Inflammatory macrophage treated with lipopolysaccharide for 4 hours (primary cell): Measurements from ENCODE around the gene MAGI1.

Experiments used
- DNase-seq: peaks from one replicate; pipeline ENCODE4 v3.0.0-alpha.2; 2020

Gene MAGI1

DNA sequence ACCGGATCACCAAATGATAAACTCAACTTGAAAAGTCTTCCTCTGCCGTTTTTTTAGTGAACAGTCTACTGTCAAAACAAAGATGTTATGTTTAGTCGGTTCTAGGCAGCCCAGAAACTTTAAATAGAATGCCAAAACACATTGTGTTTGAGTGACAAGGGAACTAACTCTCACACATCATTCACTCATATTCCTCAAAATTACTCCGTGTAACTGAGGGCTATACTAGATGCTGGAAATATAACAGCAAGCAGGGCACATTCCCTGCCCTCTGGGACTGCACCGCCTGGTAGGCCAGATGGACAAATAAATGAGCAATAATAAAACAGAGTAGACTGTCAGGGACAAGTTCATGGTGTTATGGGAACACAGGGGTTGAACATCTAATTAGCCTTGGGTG, 251.4 kb downstream of the MAGI1 start:
- DNase-seq: no peak

DNA sequence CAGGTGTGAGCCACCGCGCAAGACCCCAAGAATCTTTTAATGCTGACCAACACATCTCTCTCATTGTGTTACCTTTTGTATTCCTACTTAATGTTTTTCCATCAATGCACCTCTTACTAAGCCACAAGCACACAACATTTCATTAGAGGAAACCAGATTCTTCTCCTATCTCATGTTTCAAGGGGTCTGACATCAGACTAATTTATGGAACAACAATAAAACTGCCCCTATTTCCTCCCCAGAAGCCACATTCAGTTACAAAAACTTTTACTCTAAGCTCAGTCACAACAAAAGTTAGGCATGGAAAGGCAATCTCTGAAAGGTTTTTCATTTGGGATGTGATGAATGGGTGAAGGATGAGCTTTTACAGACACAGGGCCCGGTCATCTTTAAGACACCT, 251.8 kb downstream of the MAGI1 start:
- DNase-seq: no peak

DNA sequence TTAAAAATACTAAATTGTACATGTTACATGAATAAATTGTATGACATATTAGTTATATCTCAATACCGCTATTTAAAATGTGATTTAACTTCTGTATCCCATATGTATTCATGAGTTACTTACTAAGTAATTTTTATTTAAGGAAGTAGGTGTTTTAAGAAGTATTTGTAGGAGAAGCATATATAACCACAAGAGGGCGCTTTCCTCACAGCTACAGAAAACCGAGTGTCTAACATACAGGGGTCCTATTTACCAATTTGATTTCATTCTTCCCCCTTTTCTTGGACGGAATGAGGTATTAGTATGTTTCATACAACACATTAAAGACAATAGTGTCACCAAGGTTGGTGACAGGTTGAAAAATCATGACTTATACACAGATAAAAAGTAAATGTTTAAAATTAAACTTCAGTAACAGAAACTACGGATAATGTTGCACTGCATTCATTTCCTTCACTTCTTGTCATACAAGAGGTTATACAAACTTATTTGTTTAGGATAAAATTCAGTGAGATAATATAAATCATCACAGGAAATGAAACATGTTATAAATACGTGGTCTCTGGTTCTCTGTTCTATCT, 253.6 kb downstream of the MAGI1 start:
- DNase-seq: peak; percentile 44

DNA sequence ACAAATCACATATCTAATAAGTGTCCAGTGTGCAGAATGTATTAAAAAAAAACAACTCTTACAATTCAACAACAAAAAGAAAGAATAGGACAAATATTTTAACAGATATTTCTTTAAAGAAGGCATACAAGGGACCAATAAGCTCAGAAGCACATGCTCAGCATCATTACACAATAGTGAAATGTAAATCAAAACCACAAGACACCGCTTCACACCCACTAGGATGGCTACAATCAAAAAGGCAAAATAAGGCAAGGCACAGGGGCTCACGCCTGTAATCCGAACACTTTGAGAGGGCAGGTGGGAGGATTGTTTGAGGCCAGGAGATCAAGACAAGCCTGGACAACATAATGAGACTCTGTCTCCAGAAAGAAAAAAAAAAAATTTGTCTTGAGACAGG, 255.6 kb downstream of the MAGI1 start:
- peak; percentile 11 for DNase-seq

DNA sequence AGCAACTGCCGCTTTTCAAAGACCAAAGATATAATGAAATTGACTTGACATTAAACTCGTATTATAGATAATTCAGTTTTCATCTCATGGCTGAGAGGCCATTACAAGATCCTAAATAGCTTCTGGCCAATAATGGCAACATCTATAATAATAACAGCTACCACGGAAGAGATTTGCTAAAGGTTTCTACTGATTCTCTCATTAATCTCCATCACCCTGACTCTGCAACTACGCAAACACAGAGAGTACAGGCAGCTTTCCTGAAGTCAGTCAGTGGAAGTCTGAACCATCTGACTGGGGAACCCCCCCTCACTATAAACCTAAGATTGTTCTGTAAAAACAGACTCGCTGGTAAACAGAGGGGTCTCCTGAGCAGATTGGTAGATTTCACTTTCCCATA, 257.1 kb downstream of the MAGI1 start:
- DNase-seq: no peak

DNA sequence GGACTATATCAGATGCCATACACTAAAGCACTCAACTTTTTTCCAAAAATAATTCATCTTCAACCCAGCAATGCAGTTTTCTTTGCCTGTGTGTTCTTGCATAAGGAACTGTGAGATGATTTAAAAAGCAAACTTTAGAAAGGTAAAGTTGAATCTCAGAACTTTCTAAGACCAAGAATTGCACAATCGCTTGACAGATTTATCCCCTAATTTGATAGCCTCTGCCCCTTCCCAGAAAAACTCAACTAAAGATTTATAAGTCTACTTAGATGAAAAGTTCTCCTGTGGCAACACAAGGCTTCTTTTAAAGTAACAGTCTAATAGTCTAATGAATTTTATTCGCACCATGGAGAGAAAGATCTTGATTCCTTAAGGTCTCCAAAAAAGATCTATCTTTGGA, 259.3 kb downstream of the MAGI1 start:
- no peak for DNase-seq

DNA sequence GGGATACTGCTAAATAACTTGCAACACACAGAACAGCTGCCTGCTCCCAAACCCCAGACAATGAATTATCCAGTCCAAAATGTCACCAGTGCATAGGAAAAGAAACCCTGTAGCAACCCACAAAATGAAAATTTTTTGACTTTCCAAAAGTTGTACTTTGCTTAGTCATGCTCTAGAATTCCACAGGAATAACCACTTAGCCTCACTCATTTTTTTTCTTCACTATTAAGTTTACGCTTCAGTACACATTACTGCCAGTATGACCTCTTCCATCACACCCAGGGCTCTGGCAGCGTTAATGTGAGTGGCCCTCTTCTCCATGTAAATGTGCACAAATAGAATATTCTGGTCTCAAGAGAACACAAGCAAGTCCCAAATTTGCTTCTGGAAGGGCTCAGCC, 259.8 kb downstream of the MAGI1 start:
- DNase-seq: no peak

DNA sequence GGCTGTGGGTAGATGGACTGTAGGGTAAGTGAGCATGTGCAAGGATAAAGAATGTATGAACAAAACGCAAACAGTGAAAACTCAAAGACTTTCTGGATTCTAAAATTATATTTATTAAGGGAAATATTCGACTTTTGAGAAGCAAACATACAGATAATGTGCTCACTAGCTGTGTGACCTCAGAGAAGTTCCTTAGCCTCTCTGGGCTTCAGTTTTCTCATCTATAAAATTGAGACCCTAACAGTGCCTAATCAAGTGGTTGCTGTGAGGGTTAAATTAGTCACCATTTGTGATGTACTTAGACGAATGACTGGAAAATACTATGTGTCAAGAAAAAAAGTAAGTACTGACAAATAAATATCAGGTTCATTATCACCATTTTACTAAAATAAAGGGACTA, 261.7 kb downstream of the MAGI1 start:
- DNase-seq: no peak

DNA sequence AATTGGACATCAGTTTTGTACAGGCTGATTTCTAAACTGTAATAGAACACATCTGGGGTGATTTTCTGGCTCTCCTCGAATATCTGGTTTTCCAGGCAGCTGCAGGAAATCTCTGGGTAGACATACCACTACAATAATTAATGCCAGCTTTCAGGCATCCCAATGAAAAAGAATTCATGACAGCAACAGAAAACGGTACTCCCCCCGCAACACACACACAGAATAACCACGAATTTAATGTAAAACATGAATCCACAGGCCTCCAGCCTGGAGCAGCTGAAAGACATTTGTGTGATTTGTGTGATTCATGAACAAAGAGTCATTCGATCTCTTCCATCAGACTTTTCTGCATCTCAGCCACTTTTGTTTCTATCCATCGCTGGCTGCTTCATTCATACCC, 262.2 kb downstream of the MAGI1 start:
- no peak for DNase-seq

DNA sequence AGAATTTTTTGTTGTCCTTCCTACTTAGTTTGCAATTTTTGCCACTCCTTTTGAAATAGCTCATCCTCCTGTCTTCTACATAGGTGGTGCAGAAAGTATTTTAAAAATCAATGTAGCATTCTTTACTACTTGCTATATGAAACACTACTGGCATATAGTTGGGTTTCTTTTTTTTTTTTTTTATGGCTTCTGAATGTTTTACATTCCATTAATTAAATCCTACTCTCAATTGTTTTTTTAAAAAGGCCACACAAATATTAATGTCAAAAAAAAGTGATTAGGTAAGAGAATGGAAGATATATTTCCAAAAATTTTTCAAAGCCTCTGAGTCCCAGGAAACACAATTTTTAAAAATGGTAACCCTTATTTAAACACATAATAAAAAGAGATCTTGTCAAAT, 262.6 kb downstream of the MAGI1 start:
- no peak for DNase-seq

DNA sequence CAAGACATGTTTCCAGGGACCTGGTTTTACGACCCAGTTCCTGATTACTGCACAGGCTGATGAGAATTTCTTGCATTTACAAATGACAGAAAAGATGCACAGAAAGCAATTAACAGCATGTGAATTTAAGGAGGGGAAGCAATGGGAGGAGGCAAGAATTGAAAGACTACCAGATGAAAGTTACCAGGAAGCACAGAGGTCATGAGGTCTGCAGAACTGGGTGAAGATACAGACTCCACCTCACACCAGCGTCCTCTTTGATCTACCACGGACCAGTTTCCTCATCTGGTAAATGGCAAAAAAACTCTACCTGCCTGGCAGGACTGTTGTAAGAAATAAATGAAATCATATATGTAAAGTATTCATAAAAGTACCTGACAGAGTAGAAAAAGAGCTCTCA, 266.0 kb downstream of the MAGI1 start:
- DNase-seq: no peak

DNA sequence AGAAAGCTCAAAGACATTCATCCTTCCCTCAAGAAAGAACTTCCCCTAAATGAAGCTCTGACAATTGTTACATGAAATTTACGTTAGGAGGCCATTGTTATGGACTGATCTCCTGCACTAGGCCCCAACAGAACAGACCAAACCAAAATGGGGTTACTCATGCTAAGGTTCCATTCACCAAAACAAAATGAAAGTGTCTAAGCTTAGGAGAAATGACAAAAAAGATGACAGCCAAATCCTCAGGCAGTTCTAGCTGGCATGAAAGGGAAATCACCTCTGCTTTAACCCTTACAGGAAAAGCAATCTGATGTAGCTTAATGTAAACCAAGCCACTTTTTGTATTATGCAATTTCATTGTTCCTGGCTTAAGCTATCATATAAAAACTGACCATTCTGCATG, 271.2 kb downstream of the MAGI1 start:
- no peak for DNase-seq

DNA sequence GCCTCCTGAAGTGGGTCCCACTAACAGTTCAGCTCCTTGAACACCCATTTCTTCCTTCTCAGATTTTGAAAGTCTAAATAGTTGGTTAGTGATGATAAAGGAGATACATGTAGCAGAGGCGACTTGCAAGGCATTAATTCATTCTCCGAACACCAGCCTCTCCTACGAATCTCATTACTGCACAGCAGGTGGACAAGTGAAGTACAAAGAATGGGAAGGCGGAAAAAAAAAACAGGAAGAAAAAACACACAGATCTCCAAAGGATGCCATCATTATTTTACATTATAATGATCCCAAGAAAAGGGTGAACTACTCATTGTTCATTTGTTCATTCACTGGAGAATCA, 276.5 kb downstream of the MAGI1 start:
- DNase-seq: no peak

DNA sequence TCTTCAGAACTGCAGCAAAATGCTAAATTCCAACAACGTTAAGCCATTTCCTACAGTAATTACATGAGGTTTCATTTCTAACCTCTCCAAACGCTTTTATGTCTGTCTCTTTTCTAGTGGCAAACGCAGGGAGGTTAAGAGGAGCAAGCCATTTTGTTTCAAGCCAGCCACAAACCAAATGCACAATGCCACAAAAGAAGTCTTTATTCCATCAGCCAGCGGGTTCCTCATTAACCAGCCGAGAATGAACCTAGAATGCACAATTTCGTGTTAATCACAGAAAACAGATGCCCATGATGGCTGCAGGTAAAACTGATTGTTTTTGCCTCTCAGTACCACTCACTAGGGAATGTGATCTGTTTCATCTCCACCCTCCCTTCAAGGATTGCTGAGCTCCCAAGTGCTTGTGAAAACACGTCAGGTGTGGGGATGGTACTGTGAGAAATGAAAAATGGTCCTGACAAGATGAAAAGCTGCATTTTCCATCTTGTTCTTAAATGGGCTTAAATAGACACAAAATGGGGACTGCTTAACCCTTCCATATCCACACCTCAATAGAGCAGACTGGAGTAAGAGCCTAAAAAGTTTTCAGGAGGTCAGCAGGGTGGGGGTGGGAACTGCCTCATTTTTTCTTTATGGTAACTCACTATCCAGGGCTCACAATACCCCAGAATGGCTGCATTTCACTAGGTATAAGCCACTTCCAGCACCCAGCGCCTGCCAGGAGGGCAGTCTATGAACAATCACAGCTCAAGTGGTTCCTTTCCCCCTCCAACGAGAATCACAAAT, 277.1 kb downstream of the MAGI1 start:
- DNase-seq: no peak

DNA sequence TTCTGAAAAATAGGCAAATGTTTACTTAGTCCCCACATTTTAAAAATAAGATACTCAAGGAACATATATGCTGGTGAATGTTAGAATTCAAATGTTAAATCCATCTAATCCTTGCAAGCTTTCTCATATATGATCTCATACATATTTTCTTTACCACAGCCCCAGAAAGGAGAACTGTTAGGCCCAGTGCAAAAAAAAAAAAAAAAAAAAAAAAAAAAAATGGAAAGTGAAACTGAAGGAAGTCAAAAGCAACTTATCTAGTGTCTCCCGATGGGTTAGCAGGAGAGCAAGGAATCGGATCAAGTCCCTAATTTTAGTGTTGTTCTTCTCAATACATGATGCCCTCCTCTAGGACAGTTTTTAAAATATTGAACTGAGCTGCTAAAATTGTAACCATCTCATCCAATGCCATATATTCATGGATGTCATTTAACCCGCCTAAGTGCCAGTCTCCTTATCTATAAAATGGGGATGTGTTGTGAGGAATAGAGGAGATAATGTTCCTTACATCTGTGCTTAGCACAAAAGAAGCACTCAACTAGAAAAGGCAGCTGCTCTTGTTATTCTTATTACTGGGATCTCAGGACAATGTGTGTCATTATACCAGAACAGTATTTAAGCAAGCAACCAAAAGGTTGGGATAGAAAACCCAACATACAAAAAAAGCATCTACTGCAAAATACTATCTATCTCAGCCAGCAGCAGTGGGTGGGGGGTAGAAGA, 279.7 kb downstream of the MAGI1 start:
- peak; percentile 46 for DNase-seq

DNA sequence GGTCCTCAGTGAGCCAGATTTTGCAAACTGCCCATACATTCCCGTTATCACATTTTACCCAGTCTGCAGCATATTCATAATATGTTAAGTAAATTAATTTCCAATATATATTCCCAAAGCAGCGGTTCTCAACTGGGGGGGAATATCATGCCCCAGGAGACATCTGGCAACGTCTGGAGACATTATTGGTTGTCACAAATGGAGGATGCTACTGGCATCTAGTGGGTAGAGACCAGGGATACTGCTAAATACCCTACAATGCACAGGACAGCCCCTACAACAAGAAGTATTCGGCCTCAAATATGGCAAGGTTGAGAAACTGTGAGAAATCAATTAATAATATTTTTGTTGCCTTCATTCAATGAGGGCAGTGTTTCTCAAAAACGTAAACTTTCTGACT, 280.3 kb downstream of the MAGI1 start:
- DNase-seq: no peak

DNA sequence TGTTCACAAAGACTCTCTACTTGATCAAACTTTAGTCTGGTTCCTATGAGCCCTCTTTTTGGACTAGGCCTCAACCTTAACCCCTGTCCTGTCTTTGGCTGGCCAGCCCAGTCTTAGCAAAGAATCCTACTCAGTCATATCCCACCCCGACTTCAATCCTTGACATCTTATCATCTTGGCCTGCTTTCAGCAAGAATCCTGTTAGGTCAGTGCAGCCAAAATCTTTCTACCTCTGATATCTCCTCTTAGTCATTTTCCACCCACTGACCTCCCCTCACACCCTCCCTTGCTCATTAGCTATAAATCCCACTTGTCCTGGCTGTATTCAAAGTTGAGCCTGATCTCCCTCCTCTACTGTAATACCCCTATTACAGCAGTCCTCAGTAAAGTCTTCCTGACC, 286.1 kb downstream of the MAGI1 start:
- no peak for DNase-seq

DNA sequence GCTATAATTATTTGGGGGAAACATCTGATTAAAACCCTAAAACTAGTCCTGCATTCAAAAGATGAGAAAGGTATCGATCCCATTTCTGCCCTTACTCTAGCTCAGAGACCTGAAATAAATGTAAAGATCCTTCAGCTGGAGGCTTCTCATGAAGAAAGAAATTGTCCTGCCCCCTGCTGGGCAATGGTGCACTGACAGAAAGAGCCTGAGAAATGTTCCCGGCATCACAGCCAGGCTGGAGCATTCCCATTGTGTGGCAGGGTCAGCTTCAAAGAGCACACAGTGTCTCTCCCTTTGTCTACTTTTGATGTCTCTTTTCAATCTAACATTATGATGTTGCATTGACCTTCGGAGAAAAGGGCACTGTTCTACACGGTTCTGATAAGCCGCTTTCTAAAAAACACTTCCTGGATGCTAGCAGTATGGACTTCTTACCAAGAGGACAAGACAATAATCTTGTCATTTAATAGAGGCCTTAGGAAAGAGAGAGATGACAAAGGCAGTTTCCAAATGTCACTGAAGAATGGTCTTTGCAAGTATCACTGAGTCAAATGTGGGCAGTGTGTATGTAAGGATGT, 287.5 kb downstream of the MAGI1 start:
- peak; percentile 1 for DNase-seq

DNA sequence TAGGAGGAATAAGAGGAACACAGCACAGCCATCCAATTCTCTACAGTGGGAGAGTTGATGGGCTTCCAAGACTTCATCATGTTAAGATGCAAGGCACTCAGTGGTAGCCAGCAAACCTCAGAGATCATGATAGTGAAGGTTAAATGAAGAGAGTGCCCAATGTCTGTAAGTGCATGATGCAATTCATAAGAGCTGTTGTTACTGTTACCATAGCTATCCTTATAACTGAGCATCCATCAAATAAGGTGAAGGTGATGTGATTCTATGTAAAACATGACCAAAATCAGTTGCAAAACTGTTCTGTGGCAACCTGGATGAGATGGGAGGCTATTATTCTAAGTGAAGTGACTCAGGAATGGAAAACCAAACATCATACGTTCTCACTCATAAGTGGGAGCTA, 289.7 kb downstream of the MAGI1 start:
- no peak for DNase-seq

DNA sequence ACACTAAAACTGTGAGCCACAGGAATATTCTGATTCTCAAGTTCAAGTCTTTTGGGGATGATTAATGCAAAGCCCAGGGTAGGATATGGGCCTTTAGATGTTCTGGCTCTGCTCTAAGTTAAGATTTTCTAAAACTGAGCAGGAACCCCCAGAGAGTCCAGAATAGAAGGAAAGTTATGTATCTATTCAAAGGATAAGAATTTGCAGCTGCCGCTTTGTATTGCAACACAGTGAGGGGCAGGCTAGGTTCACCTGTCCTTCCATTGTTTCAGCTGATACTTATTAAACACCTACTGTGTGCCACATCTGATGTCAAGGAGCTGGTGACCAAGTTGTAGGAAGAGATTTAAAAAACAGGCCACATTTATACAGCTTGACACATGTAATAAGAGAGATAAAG, 290.4 kb downstream of the MAGI1 start:
- DNase-seq: no peak

DNA sequence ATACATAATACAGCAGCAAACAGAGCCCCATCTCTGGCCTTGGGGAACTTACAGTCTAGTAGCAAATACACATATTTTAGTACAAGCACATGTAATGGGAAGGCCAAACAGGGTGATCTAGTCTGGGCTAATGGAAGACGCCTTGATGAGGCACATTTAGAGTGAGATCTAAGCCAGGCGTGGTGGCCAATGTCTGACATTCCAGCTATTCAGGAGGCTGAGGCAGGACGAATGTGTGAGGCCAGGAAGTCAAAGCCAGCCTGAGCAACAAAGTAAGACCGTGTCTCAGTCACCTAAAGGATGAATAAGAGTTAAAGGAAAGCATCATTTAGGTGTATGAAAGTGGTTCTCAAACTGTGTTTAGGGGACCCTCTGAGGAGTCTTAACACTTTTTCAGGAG, 291.9 kb downstream of the MAGI1 start:
- no peak for DNase-seq

DNA sequence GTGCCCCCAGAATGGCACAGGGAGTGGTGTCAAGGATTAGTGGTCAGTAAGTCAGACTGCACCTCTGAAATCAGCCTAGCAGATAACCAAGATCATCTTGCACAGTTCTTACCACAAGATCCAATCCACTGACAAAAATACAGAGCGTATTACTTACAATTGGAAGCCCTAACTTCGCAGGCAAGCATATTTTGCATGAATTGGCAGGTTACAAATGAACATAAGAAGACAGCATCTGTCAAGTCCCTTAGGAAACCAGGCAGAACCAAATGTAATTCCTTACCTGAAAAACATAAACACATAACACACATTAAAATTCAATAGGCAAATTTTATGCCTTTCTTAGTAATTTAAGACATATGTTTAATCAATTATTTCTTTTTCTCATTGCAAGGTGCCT, 293.4 kb downstream of the MAGI1 start:
- DNase-seq: no peak

DNA sequence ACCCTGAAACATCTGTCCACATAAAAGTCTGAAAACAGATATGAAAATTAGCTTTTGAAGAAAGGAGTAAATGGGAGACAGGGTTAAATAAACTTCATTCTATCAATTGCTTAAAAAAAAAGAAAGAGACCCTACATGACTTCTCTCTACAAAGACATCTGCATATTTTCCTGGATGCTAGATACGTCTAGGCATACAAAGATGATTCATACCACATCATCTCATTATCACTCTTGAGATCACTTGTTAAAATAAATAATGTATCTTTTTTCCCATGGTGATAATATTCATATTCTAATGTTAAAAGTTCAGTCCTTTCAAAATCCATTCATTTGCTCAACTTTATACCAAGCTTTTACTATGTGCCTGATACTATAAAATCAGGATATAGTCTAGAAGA, 295.8 kb downstream of the MAGI1 start:
- no peak for DNase-seq

DNA sequence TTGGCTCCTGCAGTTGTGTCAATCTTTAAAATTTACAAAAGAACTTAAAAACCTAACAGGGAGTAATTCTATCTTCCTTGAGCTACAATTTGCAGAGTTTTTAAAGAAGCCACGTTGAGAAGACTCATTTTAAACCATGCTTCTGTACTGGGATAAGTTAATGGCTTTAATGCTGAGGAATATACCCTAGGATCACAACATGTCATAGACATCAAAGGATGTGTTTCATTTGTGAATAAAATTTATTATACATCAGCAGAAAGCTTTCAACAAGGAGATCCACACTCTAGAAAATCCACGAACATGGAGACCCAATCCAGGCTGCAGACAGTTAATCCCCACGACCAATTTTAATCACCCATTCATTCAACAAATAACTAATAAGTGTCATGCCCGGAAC, 297.2 kb downstream of the MAGI1 start:
- DNase-seq: no peak
